ENCODE data around the gene SCNN1A. TPM values are rescaled to one million over a fixed set of nuclear protein-coding genes. Genes with fewer than 3 reads are reported as not detected.
A peak's percentile ranks its signal among the peaks of the same experiment; 100 is the strongest.

Gene SCNN1A
- total RNA-seq (5.7 TPM), polyA plus RNA-seq (10.4 TPM)

GRCh38 chr12:6375269-6376078, at the start of gene SCNN1A:
Gene SCNN1A, minus strand, starts transcription at chr12:6375563. Its CDS starts 780 bp downstream, at chr12:6374783.
- peak within 1 kb of the TSS; percentile 83 for H3K27ac ChIP-seq (ENCODE audit: low read depth)
- H3K4me1 ChIP-seq (ENCODE audit: insufficient read depth), result peaks cover 2% of the 10 kb centered on the region
- no peak within 1 kb of the TSS for H3K4me3 ChIP-seq (ENCODE audit: low read depth, low read length)
- no peaks in the 10 kb centered on the region for H3K36me3 ChIP-seq (ENCODE audit: insufficient read depth)
- WGBS, result 83% methylated on average over 15 of the region's 15 CpGs
- no peak for DNase-seq (ENCODE audit: extremely low spot score)

- DNase-seq (ENCODE audit: extremely low spot score), result no peak
- 85% methylated on average over 8 of the region's 8 CpGs for WGBS
- no peak overlapping the region for H3K27ac ChIP-seq (ENCODE audit: low read depth)
- H3K4me1 ChIP-seq (ENCODE audit: insufficient read depth), result no peaks in the 10 kb centered on the region
- no peak overlapping the region for H3K4me3 ChIP-seq (ENCODE audit: low read depth, low read length)
- no peaks in the 10 kb centered on the region for H3K36me3 ChIP-seq (ENCODE audit: insufficient read depth)
Observed at GRCh38 chr12:6424866-6425265, 49.5 kb upstream of the SCNN1A start.

GRCh38 chr12:6424008-6424347, 48.6 kb upstream of the SCNN1A start:
- H3K4me1 ChIP-seq (ENCODE audit: insufficient read depth), result no peaks in the 10 kb centered on the region
- H3K4me3 ChIP-seq (ENCODE audit: low read depth, low read length), result no peak overlapping the region
- no peaks in the 10 kb centered on the region for H3K36me3 ChIP-seq (ENCODE audit: insufficient read depth)
- WGBS, result 61% methylated on average over 6 of the region's 6 CpGs
- DNase-seq (ENCODE audit: extremely low spot score), result no peak
- H3K27ac ChIP-seq (ENCODE audit: low read depth), result no peak overlapping the region

DNA sequence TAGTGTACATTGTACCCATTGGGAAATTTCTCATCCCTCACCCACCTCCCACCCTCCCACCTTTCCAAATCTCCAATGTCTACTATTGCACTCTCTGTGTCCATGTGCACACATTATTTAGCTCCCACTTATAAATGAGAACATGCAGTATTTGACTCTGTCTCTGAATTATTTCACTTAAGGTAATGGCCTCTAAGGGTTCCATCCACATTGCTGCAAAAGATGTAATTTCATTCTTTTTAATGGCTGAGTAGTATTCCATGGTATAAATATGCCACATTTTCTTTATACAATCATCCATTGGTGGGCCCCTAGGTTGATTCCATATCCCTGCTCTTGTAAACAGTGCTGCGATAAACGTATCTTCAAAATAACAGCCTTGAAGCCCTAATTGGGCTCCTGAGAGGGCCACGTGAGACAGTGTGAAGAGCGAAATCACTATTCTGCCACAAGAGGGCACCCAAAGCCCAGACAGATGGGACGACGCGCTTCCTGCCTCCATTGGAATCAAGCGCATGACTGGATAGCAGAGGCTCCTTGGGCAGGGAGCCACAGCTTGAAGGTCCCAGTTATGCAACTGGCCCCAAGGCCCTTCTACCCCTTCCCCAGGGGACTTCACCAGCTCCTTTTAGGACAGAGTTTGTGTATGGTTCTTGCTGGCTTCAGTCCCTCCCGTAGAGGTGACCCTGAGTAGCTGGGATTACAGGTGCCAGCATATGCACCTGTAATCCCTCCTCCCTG, 48.1 kb upstream of the SCNN1A start:
- DNase-seq (ENCODE audit: extremely low spot score), result peak; percentile 60
- WGBS, result 8% methylated on average over 9 of the region's 9 CpGs

DNA sequence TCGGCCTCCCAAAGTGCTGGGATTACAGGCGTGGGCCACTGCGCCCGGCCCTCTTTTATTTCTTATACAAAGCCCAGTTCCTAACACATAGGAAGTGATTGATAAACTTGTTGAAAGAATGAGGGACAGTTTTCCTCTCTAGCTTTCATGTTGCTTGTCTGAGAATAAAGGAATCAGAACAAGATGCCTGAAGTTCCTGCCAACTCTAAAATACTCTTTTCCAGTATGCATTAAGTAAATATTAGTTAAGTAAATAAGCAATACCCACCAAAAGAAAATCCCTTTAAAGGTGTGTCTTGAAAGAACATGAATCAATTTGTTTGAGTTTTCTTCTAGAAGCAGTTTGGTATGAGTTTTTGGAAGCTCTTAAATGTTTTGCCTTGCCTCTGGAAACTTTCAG, 45.0 kb upstream of the SCNN1A start:
- no peak for DNase-seq (ENCODE audit: extremely low spot score)
- Histone ChIP-seq H3K4me1 (ENCODE audit: insufficient read depth) (no peaks in the 10 kb centered on the region), H3K4me3 (ENCODE audit: low read depth, low read length) (no peak overlapping the region), H3K36me3 (ENCODE audit: insufficient read depth) (no peaks in the 10 kb centered on the region), H3K27ac (ENCODE audit: low read depth) (no peak overlapping the region)
- WGBS, result 47% methylated on average over 4 of the region's 4 CpGs

More for the DNA sequence above, 48.1 kb upstream of the SCNN1A start:
- no peaks in the 10 kb centered on the region for H3K4me1 ChIP-seq (ENCODE audit: insufficient read depth)
- H3K4me3 ChIP-seq (ENCODE audit: low read depth, low read length), result no peak overlapping the region
- H3K36me3 ChIP-seq (ENCODE audit: insufficient read depth), result no peaks in the 10 kb centered on the region
- no peak overlapping the region for H3K27ac ChIP-seq (ENCODE audit: low read depth)

DNA sequence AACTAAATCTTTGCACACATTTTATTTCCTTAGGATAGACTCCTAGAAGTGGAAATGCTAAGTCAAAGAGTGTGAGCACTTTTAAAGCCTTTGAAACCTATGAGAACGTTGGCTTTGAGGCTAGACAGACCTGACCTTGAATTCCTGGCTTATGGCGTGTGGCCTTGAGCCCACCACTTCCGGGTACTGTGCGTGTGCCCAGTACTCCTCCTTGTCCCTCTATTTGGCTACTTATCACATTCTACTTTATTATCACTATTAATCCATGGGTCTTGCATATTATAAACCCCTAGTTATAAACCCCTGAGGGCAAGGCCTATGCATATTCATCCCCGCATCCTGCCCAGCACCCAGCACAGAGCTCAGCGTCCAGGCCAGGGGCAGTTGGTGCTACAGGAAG, 43.4 kb upstream of the SCNN1A start:
- WGBS, result 79% methylated on average over 6 of the region's 6 CpGs
- H3K27ac ChIP-seq (ENCODE audit: low read depth), result no peak overlapping the region

DNA sequence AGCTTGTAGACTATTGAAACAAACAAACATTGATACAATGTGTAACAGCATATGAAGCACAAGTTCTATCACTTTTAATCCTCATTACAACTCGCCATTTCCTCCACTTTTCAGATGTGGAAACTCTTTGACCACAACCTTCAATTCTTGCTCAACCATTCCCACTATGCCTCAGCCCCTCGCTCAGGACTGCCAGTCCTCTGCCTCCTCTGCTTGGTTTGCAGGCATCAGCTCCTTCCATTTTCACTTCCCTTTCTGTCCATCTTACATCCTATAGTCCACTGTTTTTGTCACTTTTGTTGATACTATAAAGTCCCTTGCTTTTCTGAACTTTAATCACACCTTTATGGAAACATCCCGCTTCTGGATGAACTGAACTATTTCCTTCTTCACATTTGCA, 41.2 kb upstream of the SCNN1A start:
- H3K36me3 ChIP-seq (ENCODE audit: insufficient read depth), result no peaks in the 10 kb centered on the region

More for the DNA sequence above, 43.4 kb upstream of the SCNN1A start:
- no peak overlapping the region for H3K4me3 ChIP-seq (ENCODE audit: low read depth, low read length)
- H3K36me3 ChIP-seq (ENCODE audit: insufficient read depth), result no peaks in the 10 kb centered on the region
- H3K4me1 ChIP-seq (ENCODE audit: insufficient read depth), result no peaks in the 10 kb centered on the region
- no peak for DNase-seq (ENCODE audit: extremely low spot score)

DNA sequence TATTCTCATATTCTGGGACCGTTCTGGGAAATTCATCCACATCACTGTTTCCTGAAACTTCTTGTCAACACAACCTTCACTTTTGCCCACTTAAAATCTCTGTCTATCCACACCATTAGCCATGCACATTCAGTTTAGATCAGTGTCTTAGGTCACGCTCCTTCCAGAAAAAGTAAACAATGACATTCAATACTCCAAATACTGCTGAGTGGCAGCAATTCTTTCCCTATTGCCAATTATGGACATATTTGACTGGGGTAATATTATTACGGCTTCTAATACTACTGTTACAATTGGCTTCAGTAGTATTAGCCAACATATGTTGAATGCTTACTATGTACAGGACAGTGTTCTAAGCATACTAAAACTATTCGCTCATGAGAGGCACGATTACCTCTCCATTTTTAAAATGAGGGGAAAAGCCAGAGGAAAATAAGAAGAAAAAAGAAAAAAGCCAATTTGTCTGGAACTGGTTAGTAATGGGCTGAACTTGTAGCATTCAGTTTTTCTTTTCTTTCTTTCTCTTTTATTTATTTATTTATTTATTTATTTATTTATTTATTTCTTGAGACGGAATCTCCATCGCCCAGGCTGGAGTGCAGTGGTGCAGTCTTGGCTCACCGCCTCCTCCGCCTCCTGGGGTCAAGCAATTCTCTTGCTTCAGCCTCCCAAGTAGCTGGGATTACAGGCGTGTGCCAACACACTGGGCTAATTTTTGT, 32.0 kb upstream of the SCNN1A start:
- Histone ChIP-seq H3K27ac (ENCODE audit: low read depth) (no peak overlapping the region), H3K36me3 (ENCODE audit: insufficient read depth) (no peaks in the 10 kb centered on the region), H3K4me3 (ENCODE audit: low read depth, low read length) (no peak overlapping the region), H3K4me1 (ENCODE audit: insufficient read depth) (no peaks in the 10 kb centered on the region)
- DNase-seq (ENCODE audit: extremely low spot score), result no peak
- 95% methylated on average over 10 of the region's 10 CpGs for WGBS

More for the DNA sequence above, 41.2 kb upstream of the SCNN1A start:
- no peak for DNase-seq (ENCODE audit: extremely low spot score)
- Histone ChIP-seq H3K4me1 (ENCODE audit: insufficient read depth) (no peaks in the 10 kb centered on the region), H3K27ac (ENCODE audit: low read depth) (no peak overlapping the region), H3K4me3 (ENCODE audit: low read depth, low read length) (no peak overlapping the region)
- 89% methylated on average over 3 of the region's 3 CpGs for WGBS

GRCh38 chr12:6405963-6406362, 30.6 kb upstream of the SCNN1A start:
- Histone ChIP-seq H3K27ac (ENCODE audit: low read depth) (no peak overlapping the region), H3K4me1 (ENCODE audit: insufficient read depth) (no peaks in the 10 kb centered on the region), H3K36me3 (ENCODE audit: insufficient read depth) (no peaks in the 10 kb centered on the region), H3K4me3 (ENCODE audit: low read depth, low read length) (no peak overlapping the region)
- WGBS, result 68% methylated on average over 6 of the region's 6 CpGs
- no peak for DNase-seq (ENCODE audit: extremely low spot score)

DNA sequence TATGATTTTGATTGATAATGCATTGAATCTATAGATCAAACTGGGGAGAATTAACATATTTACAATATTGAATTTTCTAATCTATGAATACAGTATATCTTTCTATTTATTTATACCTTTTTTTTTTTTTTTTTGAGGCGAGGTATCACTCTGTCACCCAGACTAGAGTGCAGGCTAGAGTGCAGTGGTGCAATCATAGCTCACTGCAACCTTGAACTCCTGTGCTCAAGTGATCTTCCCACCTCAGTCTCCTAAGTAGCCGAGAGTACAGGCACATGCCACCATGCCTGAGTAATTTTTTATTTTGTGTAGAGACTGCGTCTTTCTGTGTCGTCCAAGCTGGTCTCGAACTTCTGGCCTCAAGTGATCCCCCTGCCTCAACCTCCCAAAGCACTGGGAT, 29.0 kb upstream of the SCNN1A start:
- WGBS, result 96% methylated on average over 5 of the region's 5 CpGs
- no peak for DNase-seq (ENCODE audit: extremely low spot score)
- H3K36me3 ChIP-seq (ENCODE audit: insufficient read depth), result no peaks in the 10 kb centered on the region
- H3K4me1 ChIP-seq (ENCODE audit: insufficient read depth), result no peaks in the 10 kb centered on the region
- no peak overlapping the region for H3K27ac ChIP-seq (ENCODE audit: low read depth)
- no peak overlapping the region for H3K4me3 ChIP-seq (ENCODE audit: low read depth, low read length)

- Histone ChIP-seq H3K27ac (ENCODE audit: low read depth) (no peak overlapping the region), H3K36me3 (ENCODE audit: insufficient read depth) (no peaks in the 10 kb centered on the region), H3K4me1 (ENCODE audit: insufficient read depth) (no peaks in the 10 kb centered on the region), H3K4me3 (ENCODE audit: low read depth, low read length) (no peak overlapping the region)
- 75% methylated on average over 7 of the region's 7 CpGs for WGBS
- no peak for DNase-seq (ENCODE audit: extremely low spot score)
Observed at GRCh38 chr12:6399884-6400644, 24.7 kb upstream of the SCNN1A start.

GRCh38 chr12:6396031-6396430, 20.7 kb upstream of the SCNN1A start:
- H3K36me3 ChIP-seq (ENCODE audit: insufficient read depth), result no peaks in the 10 kb centered on the region
- 73% methylated on average over 2 of the region's 2 CpGs for WGBS
- H3K4me1 ChIP-seq (ENCODE audit: insufficient read depth), result no peaks in the 10 kb centered on the region
- H3K27ac ChIP-seq (ENCODE audit: low read depth), result no peak overlapping the region
- DNase-seq (ENCODE audit: extremely low spot score), result no peak
- no peak overlapping the region for H3K4me3 ChIP-seq (ENCODE audit: low read depth, low read length)

DNA sequence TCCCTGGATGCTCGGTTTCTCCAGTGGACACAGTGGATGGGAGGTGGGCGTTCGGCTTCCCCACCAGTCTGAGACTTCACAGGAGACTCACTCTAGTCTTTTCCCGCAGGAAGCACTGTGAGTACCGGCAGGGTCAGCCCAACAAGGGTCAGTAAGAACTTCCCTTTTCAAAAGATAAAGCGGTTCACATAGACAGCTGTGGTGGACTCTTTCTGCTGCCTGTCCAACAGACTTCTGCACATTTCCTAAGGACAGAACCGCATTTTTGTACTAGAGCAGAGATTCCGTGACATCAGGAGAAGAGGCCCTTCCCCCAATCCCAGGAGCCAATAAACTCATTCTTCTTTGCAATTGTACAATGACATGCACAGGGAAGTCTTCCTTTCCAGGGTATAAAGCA, 19.0 kb upstream of the SCNN1A start:
- Histone ChIP-seq H3K4me3 (ENCODE audit: low read depth, low read length) (no peak overlapping the region), H3K27ac (ENCODE audit: low read depth) (no peak overlapping the region), H3K36me3 (ENCODE audit: insufficient read depth) (peaks cover 2% of the 10 kb centered on the region), H3K4me1 (ENCODE audit: insufficient read depth) (no peaks in the 10 kb centered on the region)
- DNase-seq (ENCODE audit: extremely low spot score), result no peak
- WGBS, result 85% methylated on average over 8 of the region's 8 CpGs
